DND-41 (cell line): ENCODE data around the gene HOMER1.

Source experiments
- EZH2 ChIP-seq: IDR thresholded peaks from 3 replicates; pipeline ENCODE4 v1.6.1; 2012; ENCODE audit warnings: borderline replicate concordance, low read depth, mild to moderate bottlenecking, moderate library complexity, low read length, inconsistent platforms; ENCODE audit not compliant: severe bottlenecking
- TF ChIP-seq, protein P1 (sequence below): IDR thresholded peaks from 2 replicates; pipeline ENCODE4 v1.5.1; 2012; ENCODE audit warnings: borderline replicate concordance, low read length, moderate library complexity, mild to moderate bottlenecking; ENCODE audit not compliant: poor library complexity, severe bottlenecking; ENCODE audit errors: extremely low read depth

- no peak for TF ChIP-seq EZH2
- TF ChIP-seq, protein P1, sequence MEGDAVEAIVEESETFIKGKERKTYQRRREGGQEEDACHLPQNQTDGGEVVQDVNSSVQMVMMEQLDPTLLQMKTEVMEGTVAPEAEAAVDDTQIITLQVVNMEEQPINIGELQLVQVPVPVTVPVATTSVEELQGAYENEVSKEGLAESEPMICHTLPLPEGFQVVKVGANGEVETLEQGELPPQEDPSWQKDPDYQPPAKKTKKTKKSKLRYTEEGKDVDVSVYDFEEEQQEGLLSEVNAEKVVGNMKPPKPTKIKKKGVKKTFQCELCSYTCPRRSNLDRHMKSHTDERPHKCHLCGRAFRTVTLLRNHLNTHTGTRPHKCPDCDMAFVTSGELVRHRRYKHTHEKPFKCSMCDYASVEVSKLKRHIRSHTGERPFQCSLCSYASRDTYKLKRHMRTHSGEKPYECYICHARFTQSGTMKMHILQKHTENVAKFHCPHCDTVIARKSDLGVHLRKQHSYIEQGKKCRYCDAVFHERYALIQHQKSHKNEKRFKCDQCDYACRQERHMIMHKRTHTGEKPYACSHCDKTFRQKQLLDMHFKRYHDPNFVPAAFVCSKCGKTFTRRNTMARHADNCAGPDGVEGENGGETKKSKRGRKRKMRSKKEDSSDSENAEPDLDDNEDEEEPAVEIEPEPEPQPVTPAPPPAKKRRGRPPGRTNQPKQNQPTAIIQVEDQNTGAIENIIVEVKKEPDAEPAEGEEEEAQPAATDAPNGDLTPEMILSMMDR, result no peak
Measured at GRCh38 chr5:79418276-79418675, 95.7 kb downstream of the HOMER1 start.
